Fibroblast of lung (primary cell): ENCODE measurements around the gene SCGN. TPM values are rescaled to one million over a fixed set of nuclear protein-coding genes. Genes with fewer than 3 reads are reported as not detected.

Experiments
- DNase-seq, 2 donors: peaks; one replicate each; pipeline versions ENCODE4 v3.0.0 to v3.0.0-alpha.2; 2010; ENCODE audit warnings: low read depth in 2 of 2
- H2AFZ ChIP-seq: 2 replicates; pipeline ENCODE4 v1.5.1; 2012; ENCODE audit warnings: low read length, control low read depth, inconsistent platforms
- H3K27ac ChIP-seq: 2 replicates; pipeline ENCODE4 v1.5.1; 2011; ENCODE audit warnings: low read length, control low read depth; ENCODE audit not compliant: insufficient read depth
- H3K27me3 ChIP-seq: 2 replicates; pipeline ENCODE4 v1.5.1; 2011; ENCODE audit warnings: mild to moderate bottlenecking, low read length; ENCODE audit not compliant: control insufficient read depth, insufficient read depth
- H3K36me3 ChIP-seq: 2 replicates; pipeline ENCODE4 v1.5.1; 2011; ENCODE audit warnings: low read length; ENCODE audit not compliant: control insufficient read depth, insufficient read depth
- H3K4me1 ChIP-seq: 2 replicates; pipeline ENCODE4 v1.5.1; 2011; ENCODE audit warnings: low read length; ENCODE audit not compliant: control insufficient read depth, insufficient read depth; ENCODE audit errors: extremely low read depth
- H3K4me2 ChIP-seq: 2 replicates; pipeline ENCODE4 v1.5.1; 2011; ENCODE audit warnings: low read length, control low read depth; ENCODE audit not compliant: insufficient read depth; ENCODE audit errors: extremely low read depth
- H3K4me3 ChIP-seq, 4 experiments: fragments of 200-600 bp in 1 of 4; sonication (generic) in 1 of 4; replicated peaks in 1 of 4; 2 replicates each; pipeline ENCODE4 v1.5.1; 2011 to 2016; ENCODE audit warnings: low read length in 4 of 4, low read depth in 3 of 4, mild to moderate bottlenecking in 3 of 4, control low read depth in 2 of 4, inconsistent platforms in 1 of 4, mixed read lengths in 1 of 4; ENCODE audit not compliant: insufficient read depth in 1 of 4; ENCODE audit errors: control extremely low read depth in 1 of 4
- H3K79me2 ChIP-seq: 2 replicates; pipeline ENCODE4 v1.5.1; 2012; ENCODE audit warnings: mild to moderate bottlenecking, low read length, inconsistent platforms; ENCODE audit not compliant: control insufficient read depth, insufficient read depth
- H3K9ac ChIP-seq: 2 replicates; pipeline ENCODE4 v1.5.1; 2011; ENCODE audit warnings: mild to moderate bottlenecking, low read length, control low read depth; ENCODE audit not compliant: insufficient read depth
- H3K9me3 ChIP-seq: 2 replicates; pipeline ENCODE4 v1.5.1; 2012; ENCODE audit warnings: low read depth, low read length; ENCODE audit not compliant: control insufficient read depth, insufficient read depth
- H4K20me1 ChIP-seq: 2 replicates; pipeline ENCODE4 v1.5.1; 2011; ENCODE audit warnings: low read length; ENCODE audit not compliant: control insufficient read depth, insufficient read depth; ENCODE audit errors: extremely low read depth
- CTCF ChIP-seq, 2 donors: IDR thresholded peaks in 1 of 2; conservative IDR thresholded peaks in 1 of 2; 1 replicate in 1 of 2; 2 replicates in 1 of 2; pipeline ENCODE4 v1.5.1; 2011 to 2012; ENCODE audit warnings: low read length in 2 of 2, control low read depth in 1 of 2, inconsistent platforms in 1 of 2, low read depth in 1 of 2, mild to moderate bottlenecking in 1 of 2
- EZH2 ChIP-seq: IDR thresholded peaks from 2 replicates; pipeline ENCODE4 v1.5.1; 2012; ENCODE audit warnings: low read length, control low read depth, mild to moderate bottlenecking; ENCODE audit errors: missing control alignments
- polyA plus RNA-seq, 2 donors: library from polyadenylated mRNA; depleted of rRNA in 1 of 2; stranded (reverse) in 1 of 2; unstranded in 1 of 2; fragments of >200 nt; gene quantifications; 2 replicates each; pipeline ENCODE4 v1.2.1, GENCODE V29; 2011 to 2012; ENCODE audit warnings: missing spikeins in 1 of 2
- total RNA-seq: library from RNA; depleted of rRNA; stranded (reverse); fragments of >200 nt; gene quantifications from 2 replicates; pipeline ENCODE4 v1.2.1, GENCODE V29; 2014

The SCGN gene
- total and polyA plus RNA-seq, 2 donors (not counting 1 experiment from before 2014, with no cell fraction given) = not detected

- no peaks in the 10 kb centered on the region for H3K79me2 ChIP-seq
- H3K4me1 ChIP-seq = no peaks in the 10 kb centered on the region
- no peak overlapping the region for H3K4me3 ChIP-seq
- H3K4me2 ChIP-seq = no peak overlapping the region
- H3K27me3 ChIP-seq = no peaks in the 10 kb centered on the region
- H3K36me3 ChIP-seq = no peaks in the 10 kb centered on the region
- H3K9ac ChIP-seq = no peak overlapping the region
- no peak for DNase-seq
- no peak for TF ChIP-seq CTCF (conservative IDR thresholded peaks at IDR 0.05 in 1 of 2, IDR thresholded peaks at IDR 0.05 in 1 of 2; ENCODE audit: low read depth in 1 of 2, low read length in 2 of 2)
- TF ChIP-seq EZH2 = no peak
- H2AFZ ChIP-seq = no peak overlapping the region
- H3K9me3 ChIP-seq = no peaks in the 10 kb centered on the region
- no peak overlapping the region for H3K27ac ChIP-seq
- H4K20me1 ChIP-seq = no peaks in the 10 kb centered on the region
Observed at GRCh38 chr6:25703005-25703404, 51.0 kb downstream of the SCGN start.

- no peak for TF ChIP-seq CTCF (conservative IDR thresholded peaks at IDR 0.05 in 1 of 2, IDR thresholded peaks at IDR 0.05 in 1 of 2; ENCODE audit: low read depth in 1 of 2, low read length in 2 of 2)
- no peak for TF ChIP-seq EZH2
- Histone ChIP-seq H4K20me1 (no peaks in the 10 kb centered on the region), H3K4me2 (no peak overlapping the region), H3K36me3 (no peaks in the 10 kb centered on the region), H3K27me3 (no peaks in the 10 kb centered on the region), H2AFZ (no peak overlapping the region), H3K9ac (no peak overlapping the region), H3K79me2 (no peaks in the 10 kb centered on the region), H3K4me1 (no peaks in the 10 kb centered on the region), H3K4me3 (no peak overlapping the region), H3K9me3 (no peaks in the 10 kb centered on the region), H3K27ac (no peak overlapping the region)
- no peak for DNase-seq
Observed at GRCh38 chr6:25704001-25704400, 52.0 kb downstream of the SCGN start.

GRCh38 chr6:25706314-25707014 is 54.4 kb downstream of the SCGN start:
- Histone ChIP-seq H3K36me3 (no peaks in the 10 kb centered on the region), H3K4me1 (no peaks in the 10 kb centered on the region), H2AFZ (no peak overlapping the region), H3K9me3 (no peaks in the 10 kb centered on the region), H4K20me1 (no peaks in the 10 kb centered on the region), H3K4me3 (no peak overlapping the region), H3K4me2 (no peak overlapping the region), H3K27ac (no peak overlapping the region), H3K79me2 (no peaks in the 10 kb centered on the region), H3K9ac (no peak overlapping the region), H3K27me3 (no peaks in the 10 kb centered on the region)
- peak in 1 of 2 donors; percentile 3 for DNase-seq
- TF ChIP-seq EZH2 (no peak), CTCF (conservative IDR thresholded peaks at IDR 0.05 in 1 of 2, IDR thresholded peaks at IDR 0.05 in 1 of 2; ENCODE audit: low read depth in 1 of 2, low read length in 2 of 2) (no peak)
